HG03097 (cell line): ENCODE measurements around the gene FAM13B.
"Not testable (repeated sequence)": the region's sequence is repeated elsewhere in the genome, so short reads cannot be mapped to it uniquely, and the experiment has no call there.

ENCODE experiments used
- ATAC-seq: cut with Tn5 transposase; IDR thresholded peaks from one replicate; pipeline ENCODE4 v1.9.1; 2021; ENCODE audit not compliant: unreplicated experiment, low FRiP score

Gene FAM13B

DNA sequence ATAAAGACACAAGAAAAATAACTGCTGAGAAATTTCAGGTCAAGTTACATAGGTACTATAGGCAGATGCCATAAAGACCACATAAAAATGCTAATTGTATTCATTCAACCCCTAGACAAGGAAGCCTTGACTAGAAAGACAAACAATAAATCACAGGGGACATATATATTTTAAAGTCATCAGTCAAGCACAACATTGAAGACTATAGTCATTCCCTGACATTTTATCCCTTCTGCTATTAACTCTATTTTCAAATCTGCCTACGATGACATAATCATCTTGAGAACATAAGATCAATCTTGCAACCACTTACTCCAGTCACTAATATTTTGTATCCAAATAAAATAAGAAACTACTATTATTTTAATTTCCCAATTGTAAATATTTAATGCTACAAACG, 38.3 kb downstream of the FAM13B start:
- no peak for ATAC-seq

DNA sequence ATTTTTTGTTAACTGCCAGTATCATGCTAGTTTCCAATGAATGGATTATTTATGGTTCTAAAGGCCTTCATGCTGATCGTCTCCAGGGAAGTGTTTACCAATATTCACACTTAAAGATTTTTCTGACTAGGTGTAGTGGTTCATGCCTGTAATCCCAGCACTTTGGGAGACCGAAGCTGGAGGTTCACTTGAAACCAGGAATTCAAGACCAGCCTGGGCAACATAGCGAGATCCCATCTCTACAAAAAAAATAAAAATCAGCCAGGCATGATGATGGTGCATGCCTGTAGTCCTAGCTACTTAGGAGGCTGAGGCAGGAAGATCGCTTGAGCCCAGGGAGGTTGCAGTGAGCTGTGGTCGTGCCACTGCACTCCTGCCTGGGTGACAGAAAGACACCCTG, 43.5 kb downstream of the FAM13B start:
- no peak for ATAC-seq

DNA sequence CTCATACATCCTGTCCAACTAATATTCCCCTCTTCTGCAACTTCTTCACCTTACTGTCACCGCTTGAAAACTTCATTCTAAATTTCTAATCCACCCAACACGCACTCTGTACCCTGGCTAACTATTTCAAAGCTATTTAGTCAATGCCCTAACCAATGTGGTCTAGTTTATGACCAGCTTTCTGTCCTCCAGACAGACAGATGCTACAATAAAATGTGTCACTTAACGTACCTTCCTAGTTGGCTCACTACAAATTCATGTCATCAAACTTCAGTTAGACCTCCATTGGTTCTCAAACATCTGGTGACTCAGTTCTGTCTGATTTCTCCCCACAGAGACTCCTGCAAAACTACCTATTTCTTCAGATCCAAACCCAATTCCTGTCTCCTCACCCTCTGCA, 57.7 kb downstream of the FAM13B start:
- ATAC-seq = no peak

DNA sequence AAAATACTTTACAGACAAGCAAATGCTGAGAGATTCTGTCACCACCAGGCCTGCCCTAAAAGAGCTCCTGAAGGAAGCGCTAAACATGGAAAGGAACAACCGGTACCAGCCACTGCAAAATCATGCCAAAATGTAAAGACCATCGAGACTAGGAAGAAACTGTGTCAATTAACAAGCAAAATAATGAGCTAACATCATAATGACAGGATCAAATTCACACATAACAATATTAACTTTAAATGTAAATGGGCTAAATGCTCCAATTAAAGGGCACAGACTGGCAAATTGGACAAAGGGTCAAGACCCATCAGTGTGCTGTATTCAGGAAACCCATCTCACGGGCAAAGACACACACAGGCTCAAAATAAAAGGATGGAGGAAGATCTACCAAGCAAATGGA, 62.5 kb downstream of the FAM13B start:
- not testable (repeated sequence) for ATAC-seq

DNA sequence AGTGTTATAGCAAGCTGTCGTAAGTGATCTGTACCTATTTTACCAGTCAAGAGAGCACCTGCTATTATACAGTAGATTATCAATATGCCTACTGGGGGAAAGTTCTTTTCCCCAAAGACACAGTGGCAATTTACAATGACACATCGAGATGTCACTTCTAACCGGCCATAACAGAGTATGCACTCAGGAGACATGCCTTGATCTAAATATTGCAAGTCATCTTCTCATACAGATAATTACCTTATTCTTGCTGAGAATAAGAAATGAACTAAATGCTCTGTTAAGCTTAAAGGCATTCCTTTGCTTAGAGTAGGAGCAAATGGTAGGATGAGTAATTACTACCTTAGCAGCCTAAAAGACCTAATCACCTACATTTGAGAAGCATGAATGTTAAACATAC, 72.1 kb downstream of the FAM13B start:
- no peak for ATAC-seq

DNA sequence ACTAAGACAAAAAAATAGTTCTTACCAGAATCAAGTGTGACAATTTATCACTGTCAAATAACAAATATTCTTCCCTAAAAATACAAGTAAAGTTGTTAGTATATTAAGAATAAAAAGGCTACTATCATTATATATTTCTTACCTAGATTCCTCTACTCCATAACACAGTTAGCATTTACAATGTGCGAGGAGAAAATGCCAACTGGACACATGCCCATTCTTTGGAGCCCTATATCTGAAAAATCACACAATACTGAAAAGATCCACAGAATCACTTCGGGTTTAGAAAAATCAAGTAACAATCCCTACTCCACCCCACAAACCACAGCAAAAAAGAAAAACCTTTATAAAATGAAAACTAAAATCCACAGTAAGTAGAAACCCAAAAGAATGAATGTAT, 72.7 kb downstream of the FAM13B start:
- ATAC-seq = no peak

DNA sequence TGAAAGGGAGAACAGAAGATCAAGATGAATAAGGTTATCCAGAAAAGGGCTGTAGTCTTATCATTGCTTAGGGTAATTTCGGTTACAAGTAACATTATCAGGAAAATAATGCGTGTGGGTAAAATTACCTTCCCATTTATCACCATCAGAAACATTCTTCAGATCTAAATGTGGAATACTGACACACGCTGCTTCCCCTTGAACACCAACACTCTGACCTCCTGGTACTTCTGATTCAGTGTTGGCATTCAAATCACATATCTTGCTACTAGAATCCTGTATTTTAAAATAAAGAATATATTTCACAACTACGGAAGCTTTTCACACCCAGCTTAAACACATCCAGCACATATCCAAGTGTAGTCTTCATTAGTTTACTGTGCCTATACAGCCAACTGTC, 73.4 kb downstream of the FAM13B start:
- ATAC-seq = no peak

DNA sequence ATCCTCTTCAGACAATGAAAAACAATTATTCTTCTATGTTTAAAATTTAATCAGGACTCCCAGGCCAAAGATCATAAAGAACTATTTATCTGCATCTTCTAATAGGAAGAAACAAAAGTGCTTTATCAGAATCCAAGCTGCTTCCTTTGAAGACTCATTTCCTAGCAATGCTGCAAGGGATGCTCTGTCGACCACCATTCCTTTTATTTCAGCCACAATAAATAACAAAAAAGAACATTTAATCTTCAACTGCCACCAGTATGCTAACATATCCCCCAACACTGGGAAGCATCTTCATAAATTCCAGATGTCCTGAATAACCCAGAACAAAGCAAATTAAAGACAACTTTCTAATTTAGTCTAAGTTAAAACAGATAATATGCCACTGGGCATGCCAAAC, 74.9 kb downstream of the FAM13B start:
- ATAC-seq = no peak

DNA sequence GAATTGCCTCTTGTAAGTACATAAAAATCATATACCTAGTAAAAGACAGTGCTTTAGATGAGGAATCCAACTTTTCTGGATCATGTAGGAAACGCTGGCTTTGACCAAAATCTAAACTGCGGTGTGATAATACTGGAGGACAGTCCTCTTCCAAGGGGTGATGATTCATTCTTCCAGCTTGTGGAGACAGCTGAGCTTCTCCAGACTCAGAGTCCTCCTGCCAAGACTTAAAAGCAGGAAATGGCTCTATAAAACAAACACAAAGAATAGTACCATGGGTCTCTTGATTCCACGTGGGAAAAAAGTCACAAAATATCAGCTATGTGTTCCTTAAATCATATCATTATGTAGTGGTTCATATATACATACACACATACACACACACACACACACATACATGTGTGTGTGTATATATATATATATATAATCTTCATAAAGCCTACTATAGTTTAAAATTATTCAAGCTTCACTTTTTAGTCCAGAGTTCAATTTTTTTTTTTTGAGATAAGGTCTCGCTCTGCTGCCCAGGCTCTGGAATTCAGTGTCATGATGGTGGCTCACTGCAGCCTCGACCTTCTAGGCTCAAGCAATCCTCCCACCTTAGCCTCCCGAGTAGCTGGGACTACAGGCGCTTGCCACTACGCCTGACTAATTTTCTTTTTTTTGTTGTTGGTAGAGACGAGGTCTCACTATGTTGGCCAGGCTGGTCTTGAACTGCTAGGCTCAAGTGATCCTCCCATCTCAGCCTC, 78.6 kb downstream of the FAM13B start:
- ATAC-seq = no peak

DNA sequence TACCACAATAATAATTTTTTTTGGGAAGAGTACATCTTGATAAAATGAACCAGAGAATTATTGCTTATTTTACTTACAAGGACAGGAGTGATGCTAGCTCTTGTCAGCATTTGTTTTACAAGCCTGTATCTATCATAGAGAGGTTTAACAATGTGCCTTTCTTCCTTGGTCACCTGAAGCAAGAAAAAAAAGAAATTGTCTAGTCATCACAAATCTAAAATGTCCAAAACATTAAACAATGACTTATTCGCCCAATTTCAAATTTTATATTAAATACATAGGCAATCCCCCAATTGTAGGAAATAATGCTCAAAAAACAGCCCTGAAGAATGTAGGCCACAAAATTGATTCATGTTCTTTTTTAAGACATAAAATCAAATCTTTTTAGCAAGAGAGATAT, 87.1 kb downstream of the FAM13B start:
- no peak for ATAC-seq

DNA sequence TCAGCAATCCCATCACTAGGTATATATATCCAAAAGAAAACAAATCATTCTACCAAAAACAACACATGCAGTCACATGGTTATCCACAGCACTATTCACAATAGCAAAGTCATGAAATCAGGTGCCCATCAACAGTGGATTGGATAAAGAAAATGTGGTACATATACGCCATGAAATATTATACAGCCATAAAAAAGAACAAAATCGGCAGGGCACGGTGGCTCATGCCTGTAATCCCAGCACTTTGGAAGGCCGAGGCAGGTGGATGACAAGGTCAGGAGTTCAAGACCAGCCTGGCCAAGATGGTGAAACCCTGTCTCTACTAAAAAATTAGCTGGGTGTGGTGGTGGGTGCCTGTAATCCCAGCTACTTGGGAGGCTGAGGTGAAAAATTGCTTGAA, 88.6 kb downstream of the FAM13B start:
- not testable (repeated sequence) for ATAC-seq

DNA sequence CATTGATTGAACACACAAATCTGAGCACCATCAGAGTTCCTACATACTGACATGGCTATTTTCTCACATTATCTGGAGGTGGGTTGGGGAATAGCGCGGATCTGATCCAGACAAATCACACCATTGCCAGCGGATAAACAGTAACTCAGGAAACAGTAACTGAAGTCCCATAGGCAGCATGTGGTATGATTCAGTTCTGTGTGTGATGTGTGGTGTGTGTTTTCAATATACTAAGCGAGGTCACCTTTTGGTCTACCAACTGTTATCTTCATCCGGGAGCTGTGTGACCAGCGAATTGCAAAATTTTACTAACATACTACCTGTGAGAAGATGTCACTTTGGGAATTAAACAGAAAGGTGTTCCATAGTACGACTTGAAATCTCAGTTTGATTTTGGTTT, 93.5 kb downstream of the FAM13B start:
- ATAC-seq = no peak

DNA sequence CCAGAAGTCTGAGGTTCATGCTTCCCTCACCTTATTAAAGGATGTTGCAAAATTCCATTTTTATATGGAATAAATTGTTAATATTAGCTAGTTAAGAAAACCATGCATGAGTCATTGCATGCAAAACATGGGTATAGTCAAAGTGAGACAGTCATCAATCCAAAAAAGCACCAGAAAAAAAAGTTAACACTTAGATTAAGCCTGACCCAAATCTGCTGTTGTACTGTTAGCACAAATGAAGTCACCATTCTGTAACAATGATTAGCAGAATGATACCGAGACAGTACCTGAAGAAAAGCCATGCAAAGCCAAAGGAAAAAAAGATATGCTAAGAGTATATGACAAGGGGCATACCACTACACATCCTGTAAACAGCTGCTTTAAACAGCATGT, 94.1 kb downstream of the FAM13B start:
- ATAC-seq = no peak

DNA sequence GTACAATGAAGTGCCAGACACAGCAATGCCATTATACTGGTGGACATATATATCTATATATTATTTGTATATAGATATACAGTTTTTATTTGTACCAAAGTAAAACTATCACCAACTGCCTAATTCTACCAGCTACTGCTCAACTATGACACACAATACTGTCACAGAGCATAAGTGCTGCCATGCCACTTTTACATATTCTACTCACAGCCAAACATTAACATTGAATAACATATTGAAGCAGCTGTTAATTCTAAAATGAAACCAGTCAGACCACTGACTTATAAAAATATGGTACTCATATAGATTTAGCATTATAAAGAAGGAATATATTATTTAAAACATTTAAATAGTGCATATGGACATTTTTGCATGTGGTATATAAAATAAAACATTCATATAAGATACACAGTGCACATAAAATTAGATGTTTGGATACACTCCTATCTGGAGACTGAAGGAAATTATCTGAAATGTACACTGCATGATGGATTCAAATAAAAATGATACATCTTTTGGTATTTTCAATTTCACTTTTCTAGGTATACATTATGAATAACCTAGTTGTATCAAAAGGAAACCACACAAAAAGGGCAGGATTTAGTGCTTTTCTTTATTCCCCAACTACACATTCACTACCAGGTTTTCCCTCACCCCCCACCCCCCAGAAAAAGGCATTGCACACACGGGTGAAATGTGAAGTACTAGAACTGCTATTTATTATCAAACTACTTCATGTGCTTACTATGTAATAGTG, 94.7 kb downstream of the FAM13B start:
- no peak for ATAC-seq

DNA sequence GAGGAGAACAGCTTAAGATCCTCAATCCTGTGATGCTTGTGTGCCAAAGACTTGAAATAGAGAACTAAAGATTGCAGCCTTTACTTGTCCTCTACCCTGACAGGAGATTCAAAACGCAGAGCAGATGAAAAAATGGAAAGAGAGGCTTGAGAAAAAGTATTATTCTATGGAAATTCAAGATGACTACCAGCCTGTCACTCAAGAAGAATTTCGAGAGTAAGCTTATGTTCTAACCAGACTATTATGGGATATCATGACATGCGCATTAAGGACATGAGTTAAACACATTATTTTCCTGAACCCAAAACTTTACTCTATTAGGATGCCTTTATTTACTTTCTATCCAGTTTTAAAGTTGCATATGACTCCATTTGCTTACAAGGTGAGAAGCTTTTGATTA, 97.2 kb downstream of the FAM13B start:
- ATAC-seq = no peak

DNA sequence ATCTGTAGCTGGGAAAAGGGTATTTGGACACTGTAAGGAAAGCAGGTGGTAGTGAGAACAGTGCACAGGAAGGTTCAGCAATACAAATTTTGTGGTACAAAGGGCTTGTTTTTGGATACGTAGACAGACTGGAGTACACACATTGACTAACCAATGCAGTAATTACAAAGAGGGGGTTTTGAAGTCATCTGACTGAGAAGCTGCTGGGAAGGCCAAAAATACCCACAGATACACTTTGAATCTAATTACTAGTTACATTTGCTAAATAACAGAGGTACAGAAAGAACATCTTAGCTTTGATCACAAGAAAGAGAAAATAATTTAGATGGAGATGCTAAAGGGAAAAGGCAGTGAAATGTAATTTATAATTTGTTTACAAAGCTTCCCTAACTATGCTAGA, 97.7 kb downstream of the FAM13B start:
- no peak for ATAC-seq

DNA sequence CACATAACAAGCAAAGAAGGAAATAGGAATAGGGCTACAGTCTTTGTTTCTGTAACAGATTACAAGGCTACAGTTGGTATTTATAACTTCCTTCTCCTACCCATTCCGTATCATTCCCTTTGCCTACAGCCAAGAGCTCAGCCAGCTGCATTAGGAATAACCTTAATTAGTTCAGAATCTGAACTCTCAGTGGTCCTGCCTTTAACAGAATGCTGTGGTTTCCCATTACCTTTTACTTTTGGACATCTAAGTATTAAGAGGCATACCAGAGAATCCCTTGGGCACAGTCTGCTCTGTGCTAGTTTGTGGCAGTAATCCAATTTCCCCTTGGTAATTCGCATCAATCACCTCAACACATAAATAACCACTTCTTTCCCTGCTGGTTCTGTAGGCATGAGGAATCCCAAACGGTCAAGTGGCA, 99.4 kb downstream of the FAM13B start:
- no peak for ATAC-seq

DNA sequence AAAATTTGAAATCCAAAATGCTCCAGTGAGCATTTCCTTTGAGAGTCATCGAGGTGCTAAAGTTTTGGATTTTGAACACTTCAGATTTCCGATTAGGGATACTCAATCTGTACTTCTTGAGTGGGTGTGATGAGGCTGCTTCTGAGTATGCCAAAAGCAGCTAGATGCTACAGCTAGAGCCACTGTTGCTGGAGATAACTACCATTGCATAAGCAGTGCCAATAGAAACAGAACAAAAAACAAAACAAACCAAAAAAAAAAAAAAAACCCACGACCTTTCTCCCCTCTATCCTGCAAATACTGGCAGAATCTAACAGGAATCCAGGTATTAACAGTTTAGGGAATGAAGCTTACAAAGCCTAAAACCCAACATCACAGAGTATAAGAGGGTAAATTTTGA, 100.1 kb downstream of the FAM13B start:
- ATAC-seq = no peak

DNA sequence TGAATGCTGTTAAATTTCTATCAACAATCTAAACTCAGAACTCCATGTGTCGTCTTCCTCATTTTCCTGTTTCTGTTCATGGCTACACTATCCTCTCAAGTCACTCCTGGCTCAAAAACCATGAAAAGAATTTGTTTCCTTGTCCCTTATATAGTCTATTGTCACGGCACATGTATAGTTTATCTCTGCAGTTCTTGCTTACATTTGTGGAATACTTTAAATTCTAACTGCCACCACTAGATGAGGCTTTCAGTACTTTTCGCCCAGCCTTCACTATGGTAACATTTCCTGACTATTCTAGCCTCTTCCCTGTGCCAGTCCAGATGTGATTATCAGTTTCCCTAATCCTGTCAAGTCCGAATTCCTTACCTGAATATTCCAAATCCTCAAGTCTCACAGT, 109.0 kb downstream of the FAM13B start:
- no peak for ATAC-seq

DNA sequence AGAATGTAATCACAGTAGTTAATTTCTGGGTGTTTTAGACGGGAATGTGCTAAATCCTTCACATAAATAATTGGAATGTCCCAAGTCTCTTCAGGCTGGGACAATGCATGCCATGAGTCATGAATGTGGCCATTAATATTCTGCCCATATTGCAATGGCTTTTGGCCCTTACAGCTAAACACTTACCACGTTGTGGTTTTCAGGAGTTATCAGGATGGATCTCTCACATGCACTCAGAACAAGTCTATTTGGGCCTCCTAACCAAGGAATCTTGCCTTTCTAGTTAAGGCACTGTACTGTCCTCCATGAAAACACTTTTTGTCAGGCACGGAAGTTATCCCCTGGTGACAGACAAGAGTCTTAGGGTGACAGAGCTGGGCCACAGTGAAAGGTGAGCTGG, 110.9 kb downstream of the FAM13B start:
- ATAC-seq = no peak

DNA sequence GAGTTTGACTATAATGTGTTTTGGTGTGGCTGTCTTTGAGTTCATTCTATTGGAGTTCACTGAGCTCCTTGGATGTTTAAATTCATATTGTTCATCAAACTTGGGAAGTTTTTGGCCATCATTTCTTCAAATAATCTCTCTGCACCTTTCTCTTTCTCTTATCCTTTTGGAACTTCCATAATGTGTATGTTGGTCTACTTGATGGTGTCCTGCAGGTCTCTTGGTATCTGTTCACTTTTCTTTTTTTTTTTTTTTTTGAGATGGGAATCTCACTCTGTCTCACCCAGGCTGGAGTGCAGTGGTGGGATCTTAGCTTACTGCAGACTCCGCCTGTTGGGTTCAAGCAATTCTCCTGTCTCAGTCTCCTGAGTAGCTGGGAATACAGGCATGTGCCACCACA, 116.0 kb downstream of the FAM13B start:
- no peak for ATAC-seq

DNA sequence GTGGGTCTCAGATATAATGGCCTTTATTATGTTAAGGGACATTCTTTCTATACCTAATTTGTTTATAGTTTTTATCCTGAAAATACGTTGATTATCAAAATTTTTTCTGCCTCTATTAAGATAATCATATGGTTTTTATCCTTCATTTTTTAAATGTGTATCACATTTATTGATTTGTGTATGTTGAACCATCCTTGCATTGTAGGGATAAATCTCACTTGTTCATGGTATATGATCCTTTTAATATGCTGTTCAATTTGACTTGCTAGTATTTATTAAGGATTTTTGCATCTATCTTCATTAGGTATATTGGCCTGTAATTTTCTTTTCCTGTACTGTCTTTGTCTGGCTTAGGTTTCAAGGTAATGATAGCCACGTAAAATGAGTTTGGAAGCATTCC, 118.1 kb downstream of the FAM13B start:
- ATAC-seq = no peak
